Measurements from ENCODE around the gene CMTM2.
"Not testable (repeated sequence)": the region's sequence is repeated elsewhere in the genome, so short reads cannot be mapped to it uniquely, and the experiment has no call there.

CMTM2 gene

GRCh38 chr16:66553223-66553622 is 26.0 kb upstream of the CMTM2 start:
- no peak for DNase-seq (ENCODE audit: low spot score)

DNA sequence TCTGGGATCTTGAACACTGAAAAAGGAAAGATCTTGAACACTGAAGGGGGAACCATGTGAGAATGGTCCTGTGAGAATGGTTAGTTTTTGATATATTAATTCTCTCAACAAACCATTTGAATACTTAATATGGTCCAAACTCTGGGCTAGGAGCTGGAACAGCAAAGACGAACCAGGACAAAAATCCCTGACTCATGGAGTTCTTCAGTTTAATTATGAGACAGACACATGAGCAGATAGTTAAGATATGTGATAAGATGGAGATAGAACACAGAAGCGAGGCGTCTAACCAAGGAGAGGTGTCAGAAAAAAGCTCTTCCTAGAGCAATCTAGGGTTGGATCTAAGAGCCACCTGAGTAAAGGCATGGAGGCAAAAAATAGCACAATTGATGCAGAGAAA is 25.2 kb upstream of the CMTM2 start:
- no peak for DNase-seq (ENCODE audit: low spot score)

DNA sequence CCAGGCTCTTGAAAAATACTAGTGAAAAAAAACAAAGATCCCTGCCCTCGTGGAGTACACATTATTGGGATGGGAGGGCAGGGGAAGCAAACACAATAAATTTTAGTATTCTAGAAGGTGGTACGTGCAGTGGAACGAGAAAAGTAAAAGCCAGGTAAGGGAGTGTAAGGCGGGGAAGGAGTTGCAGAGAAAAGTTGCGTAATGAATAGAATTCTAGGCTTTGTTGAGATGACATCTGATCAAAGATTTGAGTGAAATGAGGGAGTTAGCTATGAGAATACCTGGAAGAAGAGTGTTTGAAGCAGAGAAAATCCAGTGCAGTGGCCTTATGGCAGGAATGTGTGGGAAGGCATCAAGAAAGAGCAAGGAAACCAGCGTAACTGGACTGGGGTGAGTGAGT is 24.8 kb upstream of the CMTM2 start:
- DNase-seq (ENCODE audit: low spot score): no peak

GRCh38 chr16:66560107-66560506 is 19.2 kb upstream of the CMTM2 start:
- DNase-seq (ENCODE audit: low spot score): no peak

DNA sequence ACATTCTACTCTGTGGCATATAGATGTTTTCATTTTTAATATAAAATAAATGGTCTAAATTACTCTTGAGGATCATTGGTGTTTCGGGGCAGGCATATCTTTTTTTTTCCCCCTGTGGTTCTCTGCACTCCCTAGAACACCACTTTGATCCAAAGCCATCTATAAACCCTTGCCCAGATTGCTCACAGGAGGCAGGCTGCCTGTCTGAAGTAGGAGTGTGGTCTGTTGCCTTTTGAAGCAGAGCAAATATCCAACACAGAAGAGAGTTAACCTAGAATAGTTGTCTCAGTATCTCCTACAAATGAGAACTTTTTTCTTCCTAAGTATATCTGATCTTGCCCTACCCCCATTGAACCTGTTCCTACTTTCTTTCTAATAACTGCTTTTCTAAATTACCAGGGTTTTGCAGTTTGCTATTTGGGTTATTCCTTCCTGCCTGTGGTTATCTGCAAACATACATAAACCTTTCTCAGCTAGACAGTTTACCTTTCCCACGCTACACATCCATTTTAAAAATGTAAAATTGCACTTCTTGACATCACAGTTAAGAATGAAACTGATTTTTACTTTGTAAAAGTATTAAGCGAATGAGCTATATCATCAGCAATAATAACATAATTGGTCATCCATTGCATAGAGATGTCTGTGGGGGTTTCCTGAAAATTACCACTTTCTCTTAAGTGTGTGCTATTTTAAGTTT is 17.7 kb upstream of the CMTM2 start:
- no peak for DNase-seq (ENCODE audit: low spot score)

- no peak for DNase-seq (ENCODE audit: low spot score)
Observed at GRCh38 chr16:66562409-66562808, 16.9 kb upstream of the CMTM2 start.

GRCh38 chr16:66562986-66563385 is 16.3 kb upstream of the CMTM2 start:
- DNase-seq (ENCODE audit: low spot score): no peak

GRCh38 chr16:66563574-66564334 is 15.5 kb upstream of the CMTM2 start:
- no peak for DNase-seq (ENCODE audit: low spot score)

DNA sequence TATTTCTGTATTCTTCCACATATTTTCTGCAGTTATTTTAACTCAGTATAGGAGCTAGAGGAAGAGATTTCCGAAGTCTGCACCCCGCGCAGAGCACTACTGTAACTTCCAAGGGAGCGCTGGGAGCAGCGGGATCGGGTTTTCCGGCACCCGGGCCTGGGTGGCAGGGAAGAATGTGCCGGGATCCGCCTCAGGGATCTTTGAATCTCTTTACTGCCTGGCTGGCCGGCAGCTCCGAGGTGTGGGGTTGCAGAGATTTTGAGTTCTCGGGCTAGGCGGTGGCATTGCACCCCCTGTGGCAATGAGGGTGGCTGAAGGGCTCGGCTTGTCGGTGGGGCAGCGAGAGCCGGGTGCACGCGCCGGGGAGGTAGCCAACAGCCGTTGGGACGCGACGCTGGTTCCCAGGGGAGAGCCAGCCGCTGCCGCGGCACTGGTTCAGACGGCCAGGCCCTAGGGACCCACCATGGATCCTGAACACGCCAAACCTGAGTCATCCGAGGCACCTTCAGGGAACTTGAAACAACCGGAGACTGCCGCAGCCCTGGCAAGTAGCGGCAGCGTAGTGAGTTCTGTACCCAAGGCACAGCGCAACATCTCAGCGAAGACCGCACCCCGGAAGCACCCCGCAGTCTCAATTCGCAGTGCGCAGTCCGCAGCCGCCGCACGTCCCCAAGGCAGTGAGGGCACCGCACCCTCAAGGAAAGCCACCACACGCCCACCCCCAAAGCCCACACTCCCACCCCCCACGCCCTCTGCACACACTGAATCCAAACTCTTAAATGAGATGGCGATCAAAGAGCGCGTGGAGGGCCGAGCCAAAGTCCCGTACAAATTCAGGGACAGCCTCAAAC is 13.0 kb upstream of the CMTM2 start, which contains the start of gene CMTM1:
Gene CMTM1, plus strand, starts transcription at position 389 of the 851 bp plus-strand sequence. Its CDS starts 75 bp downstream, at position 464.
- no peak for DNase-seq (ENCODE audit: low spot score)

DNA sequence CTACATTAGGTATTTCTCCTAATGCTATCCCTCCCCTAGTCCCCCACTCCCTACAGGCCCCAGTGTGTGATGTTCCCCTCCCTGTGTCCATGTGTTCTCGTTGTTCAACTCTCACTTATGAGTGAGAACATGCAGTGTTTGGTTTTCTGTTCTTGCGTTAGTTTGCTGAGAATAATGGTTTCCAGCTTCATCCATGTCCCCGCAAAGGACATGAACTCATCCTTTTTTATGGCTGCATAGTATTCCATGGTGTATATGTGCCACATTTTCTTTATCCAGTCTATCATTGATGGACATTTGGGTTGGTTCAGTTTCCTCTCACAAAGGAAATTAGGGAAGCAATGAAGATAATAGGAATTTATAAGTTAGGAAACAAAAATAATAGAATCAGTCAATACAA is 12.0 kb upstream of the CMTM2 start:
- not testable (repeated sequence) for DNase-seq (ENCODE audit: low spot score)

DNA sequence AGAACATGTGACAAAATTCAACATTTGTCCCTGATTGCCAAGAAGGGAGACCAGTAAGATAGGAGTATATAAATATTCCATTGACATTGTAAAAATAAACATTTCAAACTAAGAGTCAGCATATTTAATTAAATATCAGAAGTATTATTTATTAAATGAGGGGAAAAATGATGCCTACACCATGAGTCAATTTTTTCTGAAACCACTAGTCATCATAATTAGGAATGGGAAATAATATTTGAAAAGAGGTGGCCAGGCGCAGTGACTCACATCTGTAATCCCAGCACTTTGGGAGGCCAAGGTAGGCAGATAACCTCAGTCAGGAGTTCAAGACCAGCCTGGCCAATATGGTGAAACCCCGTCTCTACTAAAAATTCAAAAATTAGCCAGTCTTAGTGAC is 10.9 kb upstream of the CMTM2 start:
- DNase-seq (ENCODE audit: low spot score): no peak

GRCh38 chr16:66569131-66569530 is 10.1 kb upstream of the CMTM2 start:
- DNase-seq (ENCODE audit: low spot score): no peak

GRCh38 chr16:66569827-66570405 is 9.3 kb upstream of the CMTM2 start:
- no peak for DNase-seq (ENCODE audit: low spot score)

DNA sequence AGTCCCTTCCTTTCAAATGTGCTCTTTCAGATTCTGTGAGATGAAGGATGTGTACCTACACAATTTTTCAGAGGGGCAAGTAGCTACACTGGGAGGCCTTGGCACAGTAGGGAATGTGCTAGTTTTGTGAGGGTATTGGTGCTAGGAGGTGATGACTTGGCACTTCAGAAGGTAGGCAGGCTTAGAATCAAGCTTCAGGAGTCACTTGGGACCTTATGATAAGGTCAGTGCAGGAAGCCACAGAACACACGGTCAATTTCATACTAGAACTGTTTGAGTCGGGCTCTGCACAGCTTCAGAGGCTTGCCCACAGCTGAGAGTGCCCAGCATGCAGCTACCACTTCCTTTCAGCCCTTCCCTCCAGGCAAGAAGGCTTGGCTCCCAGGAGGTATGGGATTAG is 6.9 kb upstream of the CMTM2 start:
- DNase-seq (ENCODE audit: low spot score): no peak

DNA sequence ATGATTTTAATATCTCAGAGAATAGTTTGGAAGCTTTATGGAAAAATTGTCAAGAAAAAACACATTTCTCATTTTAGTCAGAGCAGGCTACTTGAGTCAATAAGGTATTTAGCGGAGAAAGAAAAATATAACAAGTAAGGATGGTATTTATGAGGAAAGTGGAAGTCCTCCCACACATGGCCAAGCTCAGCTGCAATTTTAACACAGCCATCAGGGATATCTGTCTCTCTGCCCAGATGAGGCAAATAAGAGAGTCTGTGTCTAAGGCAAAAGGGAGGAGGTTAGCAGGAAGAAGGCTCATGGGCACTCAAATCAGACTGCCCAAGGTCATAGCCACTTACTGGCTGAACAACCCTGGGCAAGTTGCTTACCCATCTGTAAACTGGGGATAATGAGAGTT is 5.2 kb upstream of the CMTM2 start:
- DNase-seq (ENCODE audit: low spot score): no peak

DNA sequence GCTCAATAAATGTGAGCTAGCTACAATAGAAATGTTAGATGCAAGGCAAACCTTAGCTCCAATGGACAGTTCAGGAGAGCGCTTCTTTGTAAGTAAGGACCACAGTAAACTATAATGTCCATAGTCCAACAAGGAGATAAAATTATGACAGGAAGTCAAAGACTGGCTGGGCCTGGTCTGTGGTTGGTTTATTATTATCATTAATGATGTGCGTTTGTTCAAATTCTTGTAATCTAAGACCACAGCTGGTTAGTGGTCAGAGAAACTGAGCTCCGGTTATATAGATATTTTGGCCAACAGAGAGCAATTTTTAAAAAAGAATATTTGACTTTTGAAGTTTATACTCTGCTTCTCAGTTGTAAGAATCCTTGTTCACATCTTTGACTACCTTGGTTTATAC is 4.7 kb upstream of the CMTM2 start:
- DNase-seq (ENCODE audit: low spot score): no peak

DNA sequence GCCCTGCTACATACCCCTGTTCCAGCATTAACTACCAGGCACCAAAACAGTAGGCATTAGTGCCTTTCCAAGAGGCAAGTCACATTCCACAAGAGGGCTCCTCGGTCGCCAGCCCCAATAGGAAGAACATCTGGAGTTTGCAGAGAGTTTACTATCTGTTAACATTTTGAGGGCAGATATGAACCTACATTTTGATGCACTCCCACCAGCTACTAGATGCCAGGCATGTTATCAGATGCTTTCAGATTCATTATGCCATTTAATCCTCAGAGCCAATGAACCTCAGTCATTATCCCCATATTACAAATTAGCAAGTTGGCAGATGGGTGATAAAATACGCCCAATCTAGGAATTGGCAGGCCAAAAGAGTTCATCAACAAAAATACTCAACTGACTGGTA is 4.2 kb upstream of the CMTM2 start:
- DNase-seq (ENCODE audit: low spot score): no peak

DNA sequence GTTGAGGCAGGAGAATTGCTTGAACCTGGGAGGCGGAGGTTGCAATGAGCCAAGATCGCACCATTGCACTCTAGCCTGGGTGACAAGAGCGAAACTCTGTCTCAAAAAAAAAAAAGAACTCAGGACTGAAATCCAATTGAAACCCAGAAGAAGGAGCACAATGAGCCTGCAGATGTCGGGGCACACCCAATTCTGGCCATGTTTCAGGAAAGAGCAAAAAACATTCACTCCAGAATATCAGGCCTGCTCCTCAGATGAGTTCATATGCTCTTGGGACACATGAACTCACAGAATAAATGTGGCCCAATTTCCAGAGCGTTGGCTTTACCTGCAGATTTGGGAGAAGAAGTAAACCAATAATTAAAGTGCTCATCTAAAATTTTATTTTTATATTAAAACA is 3.0 kb upstream of the CMTM2 start:
- DNase-seq (ENCODE audit: low spot score): no peak

- DNase-seq (ENCODE audit: low spot score): no peak
Observed at GRCh38 chr16:66580605-66581209, 1.4 kb downstream of the CMTM2 start.

- DNase-seq (ENCODE audit: low spot score): no peak
Observed at GRCh38 chr16:66581246-66581952, 2.1 kb downstream of the CMTM2 start.
